Stimulated activated effector memory CD8-positive, alpha-beta T cell treated with anti-CD3 and anti-CD28 coated beads, Interleukin-12 subunit alpha, Interleukin-12 subunit beta, amount 100 ng/mL, for 72 hours (primary cell): ENCODE data around the gene BRME1.
"Not testable (repeated sequence)": the region's sequence is repeated elsewhere in the genome, so short reads cannot be mapped to it uniquely, and the experiment has no call there.

ENCODE experiments used
- ATAC-seq: fragments of 150-1000 bp; cut with Tn5 transposase; 2 replicates; pipeline ENCODE4 v1.10.0; 2021
- DNase-seq, 2 donors: peaks; one replicate each; pipeline ENCODE4 v3.0.0; 2021 to 2022; ENCODE audit warnings: low spot score in 2 of 2
- H3K27ac Mint-ChIP-seq: one replicate; pipeline ENCODE4 v1.8.0; 2022; ENCODE audit warnings: mild to moderate bottlenecking, mixed read lengths
- H3K36me3 Mint-ChIP-seq: one replicate; pipeline ENCODE4 v1.8.0; 2022; ENCODE audit warnings: mild to moderate bottlenecking, mixed read lengths
- H3K4me1 Mint-ChIP-seq: one replicate; pipeline ENCODE4 v1.8.0; 2022; ENCODE audit warnings: mixed read lengths
- H3K4me3 Mint-ChIP-seq: one replicate; pipeline ENCODE4 v1.8.0; 2022; ENCODE audit warnings: mild to moderate bottlenecking, mixed read lengths
- H3K9me3 Mint-ChIP-seq: one replicate; pipeline ENCODE4 v1.8.0; 2022; ENCODE audit warnings: mixed read lengths

The BRME1 gene

GRCh38 chr19:13869281-13869680, 36.6 kb downstream of the BRME1 start:
- no peak for DNase-seq
- ATAC-seq = no peak
- Mint-ChIP-seq H3K27ac (no peak overlapping the region), H3K4me3 (no peak overlapping the region), H3K36me3 (no peaks in the 10 kb centered on the region), H3K4me1 (peaks cover 24% of the 10 kb centered on the region), H3K9me3 (no peaks in the 10 kb centered on the region)

DNA sequence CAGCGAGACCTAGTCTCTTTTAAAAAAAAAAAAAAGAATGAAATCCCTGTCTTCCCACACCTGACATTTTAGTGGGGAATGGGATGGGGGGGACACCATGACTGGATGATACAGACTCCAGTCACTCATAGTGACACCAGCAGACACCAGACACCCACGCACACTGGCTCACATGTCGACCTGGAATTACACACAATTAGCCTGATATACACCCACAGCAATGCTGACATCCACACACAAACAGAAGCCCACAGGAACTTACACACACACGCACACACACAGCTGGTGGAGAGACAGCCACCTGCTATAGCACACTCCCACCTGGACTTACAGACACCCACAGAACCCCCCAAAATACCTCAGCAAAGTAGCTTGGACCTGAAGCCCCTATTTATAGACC, 37.3 kb downstream of the BRME1 start:
- DNase-seq = no peak
- no peaks in the 10 kb centered on the region for H3K9me3 Mint-ChIP-seq
- H3K36me3 Mint-ChIP-seq = no peaks in the 10 kb centered on the region
- peaks cover 30% of the 10 kb centered on the region for H3K4me1 Mint-ChIP-seq
- H3K4me3 Mint-ChIP-seq = no peak overlapping the region
- no peak for ATAC-seq
- no peak overlapping the region for H3K27ac Mint-ChIP-seq

DNA sequence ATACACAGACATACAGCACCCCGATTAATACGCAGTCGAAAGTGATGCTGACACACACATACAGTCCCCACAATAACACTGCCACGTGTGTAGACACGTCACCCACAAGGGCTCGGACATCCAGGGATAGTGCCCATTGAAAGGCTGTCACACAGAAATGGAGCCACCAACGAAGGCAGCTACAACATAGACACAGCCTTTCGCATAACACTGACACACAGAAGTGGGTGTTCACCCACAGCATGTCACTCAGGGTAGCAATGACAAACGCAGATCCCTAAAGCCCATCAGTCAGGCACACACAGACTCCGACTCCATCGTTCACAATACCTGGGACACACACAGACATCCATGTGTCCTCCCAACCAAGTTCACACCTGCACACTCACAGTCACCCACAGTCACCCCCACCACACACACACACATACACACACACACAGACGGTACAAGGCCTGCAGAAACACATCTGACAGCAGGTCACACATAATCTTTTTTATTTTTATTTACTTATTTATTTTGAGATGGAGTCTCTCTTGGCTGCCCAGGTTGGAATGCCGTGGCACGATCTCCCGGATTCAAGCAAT, 39.4 kb downstream of the BRME1 start:
- H3K4me1 Mint-ChIP-seq = peaks cover 47% of the 10 kb centered on the region
- DNase-seq = no peak
- peaks cover 9% of the 10 kb centered on the region for H3K36me3 Mint-ChIP-seq
- peak overlapping the region; percentile 97 for H3K4me3 Mint-ChIP-seq
- no peaks in the 10 kb centered on the region for H3K9me3 Mint-ChIP-seq
- no peak for ATAC-seq
- H3K27ac Mint-ChIP-seq = no peak overlapping the region

GRCh38 chr19:13865571-13866462, 40.1 kb downstream of the BRME1 start:
- Mint-ChIP-seq H3K9me3 (no peaks in the 10 kb centered on the region), H3K4me3 (peak overlapping the region; percentile 97), H3K36me3 (peaks cover 12% of the 10 kb centered on the region), H3K4me1 (peaks cover 54% of the 10 kb centered on the region), H3K27ac (no peak overlapping the region)
- ATAC-seq = no peak
- DNase-seq = no peak

- DNase-seq = no peak
- Mint-ChIP-seq H3K9me3 (no peaks in the 10 kb centered on the region), H3K36me3 (peaks cover 12% of the 10 kb centered on the region), H3K4me1 (peaks cover 59% of the 10 kb centered on the region), H3K4me3 (peak overlapping the region; percentile 97), H3K27ac (peak overlapping the region; percentile 1)
- no peak for ATAC-seq
These were observed 41.0 kb downstream of the BRME1 start for GRCh38 chr19:13864667-13865570.

DNA sequence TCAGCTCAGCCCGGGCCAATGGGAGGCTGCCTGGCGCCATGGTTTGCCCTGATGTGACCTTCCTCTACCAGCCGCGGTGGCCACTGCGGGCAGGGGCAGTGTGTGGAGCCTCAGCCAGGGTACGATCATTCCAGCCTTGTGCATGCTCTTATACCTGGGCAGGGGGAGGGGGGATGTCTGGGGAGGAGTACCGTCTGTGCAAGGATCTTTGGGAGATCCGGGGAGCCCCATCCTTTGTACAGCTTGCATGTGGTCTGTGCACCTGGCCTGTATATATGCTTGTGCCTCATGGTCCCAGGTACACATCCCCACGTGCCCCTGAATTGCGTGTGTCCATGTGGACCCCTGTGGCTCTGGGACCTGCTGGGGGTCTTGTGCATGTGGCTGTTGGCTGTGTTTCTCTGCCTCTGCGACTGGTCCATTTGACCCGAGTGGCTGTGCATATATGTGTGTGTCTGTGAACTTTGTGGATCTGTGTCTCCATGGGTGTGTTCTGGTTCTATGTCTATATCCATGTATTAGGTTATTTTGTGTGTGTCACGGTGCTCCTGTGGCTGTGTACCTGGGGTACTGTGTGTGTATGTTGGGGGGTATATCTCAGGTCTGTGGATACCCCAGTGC, 41.8 kb downstream of the BRME1 start:
- H3K4me3 Mint-ChIP-seq = peak overlapping the region; percentile 97

DNA sequence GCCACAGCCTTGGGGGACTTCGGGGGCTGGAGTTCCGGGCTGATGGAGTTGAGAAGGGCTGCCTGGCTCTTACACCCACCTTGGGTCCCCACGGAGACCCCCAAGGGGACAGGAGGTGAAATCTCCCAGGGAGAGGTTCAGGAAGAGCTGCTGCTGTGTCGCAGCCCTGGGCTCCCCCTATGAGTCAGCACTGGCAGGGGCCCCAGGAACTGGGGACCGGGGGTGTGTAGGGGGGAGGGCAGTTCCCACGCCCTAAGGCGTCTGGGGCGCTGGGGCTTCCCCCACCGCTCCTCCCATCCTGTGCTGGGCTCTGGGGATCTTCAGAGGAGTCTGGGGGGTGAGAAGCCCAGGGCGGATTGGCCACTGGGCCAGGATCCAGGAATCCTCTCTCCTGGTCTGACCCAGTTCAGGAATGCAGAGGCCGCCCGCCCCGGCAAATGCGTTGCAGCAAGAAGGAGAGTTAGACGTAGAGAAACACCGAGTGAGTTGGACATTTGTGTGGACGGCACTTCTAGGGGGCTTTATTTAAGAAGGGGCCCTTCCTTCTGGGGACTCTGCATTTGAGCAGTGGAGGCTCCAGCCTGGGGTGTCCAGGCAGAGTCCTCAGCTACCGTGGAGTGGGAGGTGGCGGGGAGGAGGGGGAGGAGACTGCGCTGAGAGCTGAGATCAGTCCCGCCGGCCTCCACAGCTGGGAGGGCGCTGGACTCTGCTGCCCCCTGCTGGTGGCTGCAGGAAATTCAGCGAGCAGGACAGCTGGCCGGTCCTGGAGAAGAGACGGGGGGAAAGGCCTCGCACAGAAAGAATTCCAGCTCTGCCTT, 44.0 kb downstream of the BRME1 start:
- no peaks in the 10 kb centered on the region for H3K9me3 Mint-ChIP-seq
- ATAC-seq = peak; percentile 92
- H3K36me3 Mint-ChIP-seq = peaks cover 12% of the 10 kb centered on the region
- peaks cover 55% of the 10 kb centered on the region for H3K4me1 Mint-ChIP-seq
- H3K4me3 Mint-ChIP-seq = peak overlapping the region; percentile 97
- H3K27ac Mint-ChIP-seq = peak overlapping the region; percentile 99
- DNase-seq = peak; percentile 95 to 96

More for the DNA sequence above, 41.8 kb downstream of the BRME1 start:
- H3K36me3 Mint-ChIP-seq = peaks cover 12% of the 10 kb centered on the region
- H3K4me1 Mint-ChIP-seq = peaks cover 64% of the 10 kb centered on the region
- peak overlapping the region; percentile 1 for H3K27ac Mint-ChIP-seq
- ATAC-seq = no peak
- H3K9me3 Mint-ChIP-seq = no peaks in the 10 kb centered on the region
- no peak for DNase-seq

- no peak for DNase-seq
- Mint-ChIP-seq H3K4me3 (peak overlapping the region; percentile 97), H3K4me1 (peaks cover 49% of the 10 kb centered on the region), H3K27ac (peak overlapping the region; percentile 99), H3K9me3 (no peaks in the 10 kb centered on the region), H3K36me3 (peaks cover 12% of the 10 kb centered on the region)
- peak; percentile 53 for ATAC-seq
These were observed 44.6 kb downstream of the BRME1 start for GRCh38 chr19:13861392-13861713.

DNA sequence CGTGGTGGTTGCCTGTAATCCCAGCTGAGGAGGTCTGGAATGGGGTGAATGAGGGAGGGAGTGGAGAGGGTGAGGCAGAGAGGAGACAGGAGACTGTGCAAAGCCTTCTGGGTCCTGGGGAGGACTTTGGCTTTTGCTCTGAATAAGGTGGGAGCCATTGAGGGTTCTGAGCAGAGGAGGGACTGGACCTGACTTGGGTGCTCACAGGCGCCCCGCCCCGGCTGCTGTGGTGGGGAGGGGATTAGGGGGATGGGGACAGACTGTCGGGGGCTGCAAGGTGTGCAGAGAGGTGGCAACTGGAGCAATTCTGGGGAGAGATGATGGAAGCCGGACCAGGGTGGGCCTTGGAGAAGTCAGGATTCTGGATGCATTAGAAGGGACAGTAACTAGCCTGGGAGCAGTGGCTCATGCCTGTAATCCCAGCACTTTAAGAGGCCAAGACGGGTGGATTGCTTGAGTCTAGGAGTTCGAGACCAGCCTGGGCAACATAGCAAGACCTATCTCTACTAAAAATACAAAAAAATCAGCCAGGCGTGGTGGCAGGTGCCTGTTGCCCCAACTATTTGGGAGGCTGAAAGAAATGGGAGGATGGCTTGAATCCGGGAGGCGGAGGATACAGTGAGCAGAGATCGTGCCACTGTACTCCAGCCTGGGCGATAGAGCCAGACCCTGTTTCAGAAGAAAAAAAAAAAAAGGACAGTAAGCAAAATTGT, 45.1 kb downstream of the BRME1 start:
- ATAC-seq (no peak), DNase-seq (no peak)
- Mint-ChIP-seq H3K27ac (peak overlapping the region; percentile 99), H3K4me3 (peak overlapping the region; percentile 97), H3K9me3 (no peaks in the 10 kb centered on the region), H3K36me3 (peaks cover 12% of the 10 kb centered on the region), H3K4me1 (peaks cover 46% of the 10 kb centered on the region)

- Mint-ChIP-seq H3K36me3 (peaks cover 12% of the 10 kb centered on the region), H3K4me3 (peak overlapping the region; percentile 97), H3K27ac (peak overlapping the region; percentile 99), H3K9me3 (no peaks in the 10 kb centered on the region), H3K4me1 (peaks cover 41% of the 10 kb centered on the region)
- ATAC-seq (no peak), DNase-seq (no peak)
These were observed 46.5 kb downstream of the BRME1 start for GRCh38 chr19:13859361-13859880.

GRCh38 chr19:13856497-13856896, 49.4 kb downstream of the BRME1 start:
- Mint-ChIP-seq H3K4me3 (no peak overlapping the region), H3K4me1 (peaks cover 17% of the 10 kb centered on the region), H3K9me3 (no peaks in the 10 kb centered on the region), H3K27ac (no peak overlapping the region), H3K36me3 (peaks cover 4% of the 10 kb centered on the region)
- DNase-seq = no peak
- ATAC-seq = no peak

DNA sequence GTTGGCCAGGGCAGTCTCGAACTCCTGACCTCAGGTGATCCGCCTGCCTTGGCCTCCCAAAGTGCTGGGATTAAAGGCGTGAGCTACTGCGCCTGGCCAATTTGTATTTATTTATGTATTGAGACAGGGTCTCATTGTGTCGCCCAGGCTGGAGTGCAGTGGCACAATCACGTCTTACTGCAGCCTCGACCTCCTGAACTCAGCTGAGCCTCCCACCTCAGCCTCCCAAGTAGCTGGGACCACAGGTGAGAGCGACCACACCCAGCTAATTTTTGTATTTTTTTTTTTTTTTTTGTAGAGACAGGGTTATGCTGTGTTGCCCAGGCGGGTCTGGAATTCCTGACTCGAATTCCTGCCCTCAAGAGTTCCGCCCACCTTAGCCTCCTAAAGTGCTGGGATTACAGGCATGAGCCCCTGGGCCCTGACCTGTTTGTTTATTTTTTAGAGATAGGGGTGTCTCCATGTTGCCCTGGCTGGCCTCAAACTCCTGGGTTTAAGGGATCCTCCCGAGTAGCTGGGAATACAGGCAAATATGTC, 53.7 kb downstream of the BRME1 start:
- not testable (repeated sequence) for DNase-seq

GRCh38 chr19:13851734-13852114, 54.2 kb downstream of the BRME1 start:
- ATAC-seq, DNase-seq, H3K4me3 Mint-ChIP-seq, H3K9me3 Mint-ChIP-seq: not testable (repeated sequence)
- peak overlapping the region; percentile 100 for H3K27ac Mint-ChIP-seq
- peaks cover 30% of the 10 kb centered on the region for H3K4me1 Mint-ChIP-seq
- peaks cover 34% of the 10 kb centered on the region for H3K36me3 Mint-ChIP-seq

More for the DNA sequence above, 53.7 kb downstream of the BRME1 start:
- H3K4me1 Mint-ChIP-seq = peaks cover 27% of the 10 kb centered on the region
- ATAC-seq, H3K9me3 Mint-ChIP-seq, H3K4me3 Mint-ChIP-seq, H3K27ac Mint-ChIP-seq: not testable (repeated sequence)
- peaks cover 29% of the 10 kb centered on the region for H3K36me3 Mint-ChIP-seq
